ENCODE results near the gene IL22. TPM values are rescaled to one million over a fixed set of nuclear protein-coding genes. Genes with fewer than 3 reads are reported as not detected.

IL22 gene
- total and polyA plus RNA-seq, 9 of the 15 experiments (the other 6 are each of a cell fraction or from before 2014, with no cell fraction given), result not detected

DNA sequence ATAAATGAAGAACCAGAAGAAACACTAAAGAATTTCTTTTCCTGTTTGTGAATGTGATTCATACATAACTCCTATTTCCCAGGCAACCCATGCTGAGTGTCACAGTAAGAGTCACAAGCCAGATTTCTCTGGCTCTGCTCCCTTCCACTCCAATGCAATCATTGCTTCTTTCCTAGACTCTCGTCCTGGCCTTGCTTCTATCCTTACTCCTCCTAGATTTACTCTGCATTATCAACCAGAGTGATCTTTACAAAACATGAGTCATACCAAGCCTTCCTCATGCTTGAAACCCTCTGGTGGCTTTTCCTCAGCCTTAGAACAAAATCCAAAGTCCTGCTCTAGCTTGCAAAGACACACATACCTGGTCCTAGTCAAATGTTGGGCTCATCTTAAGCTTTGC lies 13.3 kb downstream of the IL22 start (continued):
- TF ChIP-seq, protein P1, sequence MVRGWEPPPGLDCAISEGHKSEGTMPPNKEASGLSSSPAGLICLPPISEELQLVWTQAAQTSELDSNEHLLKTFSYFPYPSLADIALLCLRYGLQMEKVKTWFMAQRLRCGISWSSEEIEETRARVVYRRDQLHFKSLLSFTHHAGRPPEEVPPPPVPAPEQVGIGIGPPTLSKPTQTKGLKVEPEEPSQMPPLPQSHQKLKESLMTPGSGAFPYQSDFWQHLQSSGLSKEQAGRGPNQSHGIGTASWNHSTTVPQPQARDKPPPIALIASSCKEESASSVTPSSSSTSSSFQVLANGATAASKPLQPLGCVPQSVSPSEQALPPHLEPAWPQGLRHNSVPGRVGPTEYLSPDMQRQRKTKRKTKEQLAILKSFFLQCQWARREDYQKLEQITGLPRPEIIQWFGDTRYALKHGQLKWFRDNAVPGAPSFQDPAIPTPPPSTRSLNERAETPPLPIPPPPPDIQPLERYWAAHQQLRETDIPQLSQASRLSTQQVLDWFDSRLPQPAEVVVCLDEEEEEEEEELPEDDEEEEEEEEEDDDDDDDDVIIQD (CRISPR knock-in tag; IDR thresholded peaks at IDR 0.05), result no peak
- TF ChIP-seq NFE2L1 (tag; IDR thresholded peaks at IDR 0.05; ENCODE audit: borderline replicate concordance, low read depth) (no peak), MAZ (CRISPR knock-in tag; conservative IDR thresholded peaks at IDR 0.05 in 1 of 2, IDR thresholded peaks at IDR 0.05 in 1 of 2) (no peak), ZNF785 (CRISPR knock-in tag; IDR thresholded peaks at IDR 0.05) (no peak), ZNF707 (CRISPR knock-in tag; conservative IDR thresholded peaks at IDR 0.05) (no peak), HCFC1 (IDR thresholded peaks at IDR 0.05; ENCODE audit: low read depth, low read length) (no peak), TAF15 (IDR thresholded peaks at IDR 0.05; ENCODE audit: low read depth, low read length) (no peak), ESRRA (IDR thresholded peaks at IDR 0.05; ENCODE audit: borderline replicate concordance, low read depth) (no peak)
- TF ChIP-seq, protein P2, sequence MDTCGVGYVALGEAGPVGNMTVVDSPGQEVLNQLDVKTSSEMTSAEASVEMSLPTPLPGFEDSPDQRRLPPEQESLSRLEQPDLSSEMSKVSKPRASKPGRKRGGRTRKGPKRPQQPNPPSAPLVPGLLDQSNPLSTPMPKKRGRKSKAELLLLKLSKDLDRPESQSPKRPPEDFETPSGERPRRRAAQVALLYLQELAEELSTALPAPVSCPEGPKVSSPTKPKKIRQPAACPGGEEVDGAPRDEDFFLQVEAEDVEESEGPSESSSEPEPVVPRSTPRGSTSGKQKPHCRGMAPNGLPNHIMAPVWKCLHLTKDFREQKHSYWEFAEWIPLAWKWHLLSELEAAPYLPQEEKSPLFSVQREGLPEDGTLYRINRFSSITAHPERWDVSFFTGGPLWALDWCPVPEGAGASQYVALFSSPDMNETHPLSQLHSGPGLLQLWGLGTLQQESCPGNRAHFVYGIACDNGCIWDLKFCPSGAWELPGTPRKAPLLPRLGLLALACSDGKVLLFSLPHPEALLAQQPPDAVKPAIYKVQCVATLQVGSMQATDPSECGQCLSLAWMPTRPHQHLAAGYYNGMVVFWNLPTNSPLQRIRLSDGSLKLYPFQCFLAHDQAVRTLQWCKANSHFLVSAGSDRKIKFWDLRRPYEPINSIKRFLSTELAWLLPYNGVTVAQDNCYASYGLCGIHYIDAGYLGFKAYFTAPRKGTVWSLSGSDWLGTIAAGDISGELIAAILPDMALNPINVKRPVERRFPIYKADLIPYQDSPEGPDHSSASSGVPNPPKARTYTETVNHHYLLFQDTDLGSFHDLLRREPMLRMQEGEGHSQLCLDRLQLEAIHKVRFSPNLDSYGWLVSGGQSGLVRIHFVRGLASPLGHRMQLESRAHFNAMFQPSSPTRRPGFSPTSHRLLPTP (IDR thresholded peaks at IDR 0.05; ENCODE audit: borderline replicate concordance, extremely low read depth, insufficient read length), result no peak
- TF ChIP-seq, protein P3, sequence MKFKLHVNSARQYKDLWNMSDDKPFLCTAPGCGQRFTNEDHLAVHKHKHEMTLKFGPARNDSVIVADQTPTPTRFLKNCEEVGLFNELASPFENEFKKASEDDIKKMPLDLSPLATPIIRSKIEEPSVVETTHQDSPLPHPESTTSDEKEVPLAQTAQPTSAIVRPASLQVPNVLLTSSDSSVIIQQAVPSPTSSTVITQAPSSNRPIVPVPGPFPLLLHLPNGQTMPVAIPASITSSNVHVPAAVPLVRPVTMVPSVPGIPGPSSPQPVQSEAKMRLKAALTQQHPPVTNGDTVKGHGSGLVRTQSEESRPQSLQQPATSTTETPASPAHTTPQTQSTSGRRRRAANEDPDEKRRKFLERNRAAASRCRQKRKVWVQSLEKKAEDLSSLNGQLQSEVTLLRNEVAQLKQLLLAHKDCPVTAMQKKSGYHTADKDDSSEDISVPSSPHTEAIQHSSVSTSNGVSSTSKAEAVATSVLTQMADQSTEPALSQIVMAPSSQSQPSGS (CRISPR knock-in tag; IDR thresholded peaks at IDR 0.05), result no peak
- TF ChIP-seq, protein P4, sequence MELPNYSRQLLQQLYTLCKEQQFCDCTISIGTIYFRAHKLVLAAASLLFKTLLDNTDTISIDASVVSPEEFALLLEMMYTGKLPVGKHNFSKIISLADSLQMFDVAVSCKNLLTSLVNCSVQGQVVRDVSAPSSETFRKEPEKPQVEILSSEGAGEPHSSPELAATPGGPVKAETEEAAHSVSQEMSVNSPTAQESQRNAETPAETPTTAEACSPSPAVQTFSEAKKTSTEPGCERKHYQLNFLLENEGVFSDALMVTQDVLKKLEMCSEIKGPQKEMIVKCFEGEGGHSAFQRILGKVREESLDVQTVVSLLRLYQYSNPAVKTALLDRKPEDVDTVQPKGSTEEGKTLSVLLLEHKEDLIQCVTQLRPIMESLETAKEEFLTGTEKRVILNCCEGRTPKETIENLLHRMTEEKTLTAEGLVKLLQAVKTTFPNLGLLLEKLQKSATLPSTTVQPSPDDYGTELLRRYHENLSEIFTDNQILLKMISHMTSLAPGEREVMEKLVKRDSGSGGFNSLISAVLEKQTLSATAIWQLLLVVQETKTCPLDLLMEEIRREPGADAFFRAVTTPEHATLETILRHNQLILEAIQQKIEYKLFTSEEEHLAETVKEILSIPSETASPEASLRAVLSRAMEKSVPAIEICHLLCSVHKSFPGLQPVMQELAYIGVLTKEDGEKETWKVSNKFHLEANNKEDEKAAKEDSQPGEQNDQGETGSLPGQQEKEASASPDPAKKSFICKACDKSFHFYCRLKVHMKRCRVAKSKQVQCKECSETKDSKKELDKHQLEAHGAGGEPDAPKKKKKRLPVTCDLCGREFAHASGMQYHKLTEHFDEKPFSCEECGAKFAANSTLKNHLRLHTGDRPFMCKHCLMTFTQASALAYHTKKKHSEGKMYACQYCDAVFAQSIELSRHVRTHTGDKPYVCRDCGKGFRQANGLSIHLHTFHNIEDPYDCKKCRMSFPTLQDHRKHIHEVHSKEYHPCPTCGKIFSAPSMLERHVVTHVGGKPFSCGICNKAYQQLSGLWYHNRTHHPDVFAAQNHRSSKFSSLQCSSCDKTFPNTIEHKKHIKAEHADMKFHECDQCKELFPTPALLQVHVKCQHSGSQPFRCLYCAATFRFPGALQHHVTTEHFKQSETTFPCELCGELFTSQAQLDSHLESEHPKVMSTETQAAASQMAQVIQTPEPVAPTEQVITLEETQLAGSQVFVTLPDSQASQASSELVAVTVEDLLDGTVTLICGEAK (IDR thresholded peaks at IDR 0.05), result no peak
- TF ChIP-seq, protein P4 (CRISPR knock-in tag; IDR thresholded peaks at IDR 0.05), result no peak
